NCI-H1048 (cell line): ENCODE measurements around the gene CST7.
"Not testable (repeated sequence)": the region's sequence is repeated elsewhere in the genome, so short reads cannot be mapped to it uniquely, and the experiment has no call there.

ENCODE experiments used
- DNase-seq: peaks from one replicate; lab custom pipeline; 2025; lab: John Stamatoyannopoulos, UW

CST7 gene

GRCh38 chr20:24948939-24949679 is at the start of gene CST7:
TSS of gene CST7 (plus strand) at chr20:24949269. CDS start at chr20:24949506, 237 bp downstream.
- DNase-seq, result no peak

- DNase-seq, result no peak
Observed at GRCh38 chr20:24906806-24907205, 42.3 kb upstream of the CST7 start.

GRCh38 chr20:24908642-24909041 is 40.4 kb upstream of the CST7 start:
- DNase-seq, result no peak

GRCh38 chr20:24909086-24909780 is 39.8 kb upstream of the CST7 start:
- DNase-seq, result no peak

- DNase-seq, result no peak
Observed at GRCh38 chr20:24909861-24910260, 39.2 kb upstream of the CST7 start.

- no peak for DNase-seq
Observed at GRCh38 chr20:24910461-24910860, 38.6 kb upstream of the CST7 start.

GRCh38 chr20:24911461-24911860 is 37.6 kb upstream of the CST7 start:
- DNase-seq, result no peak

- no peak for DNase-seq
Observed at GRCh38 chr20:24912397-24913075, 36.5 kb upstream of the CST7 start.

GRCh38 chr20:24913076-24913628 is 35.9 kb upstream of the CST7 start:
- no peak for DNase-seq

GRCh38 chr20:24914388-24915241 is 34.5 kb upstream of the CST7 start:
- no peak for DNase-seq

GRCh38 chr20:24915440-24915839 is 33.6 kb upstream of the CST7 start:
- no peak for DNase-seq

GRCh38 chr20:24915892-24916291 is 33.2 kb upstream of the CST7 start:
- DNase-seq, result no peak

GRCh38 chr20:24916412-24916811 is 32.7 kb upstream of the CST7 start:
- DNase-seq, result no peak

- DNase-seq, result no peak
Observed at GRCh38 chr20:24917056-24917455, 32.0 kb upstream of the CST7 start.

GRCh38 chr20:24917797-24918578 is 31.1 kb upstream of the CST7 start:
- peak; percentile 44 for DNase-seq

GRCh38 chr20:24918579-24919566 is 30.2 kb upstream of the CST7 start:
- no peak for DNase-seq

GRCh38 chr20:24919665-24920064 is 29.4 kb upstream of the CST7 start:
- not testable (repeated sequence) for DNase-seq

GRCh38 chr20:24920706-24921105 is 28.4 kb upstream of the CST7 start:
- DNase-seq, result not testable (repeated sequence)

GRCh38 chr20:24929259-24929658 is 19.8 kb upstream of the CST7 start:
- not testable (repeated sequence) for DNase-seq
